Neuronal stem cell (in vitro differentiated cells): Measurements from ENCODE around the gene CNN2. TPM values are rescaled to one million over a fixed set of nuclear protein-coding genes. Genes with fewer than 3 reads are reported as not detected.
A peak's percentile ranks its signal among the peaks of the same experiment; 100 is the strongest.

Experiments
- DNase-seq: peaks from one replicate; pipeline ENCODE4 v3.0.0-alpha.2; 2013; ENCODE audit warnings: low spot score
- H2AFZ ChIP-seq: one replicate; pipeline ENCODE4 v1.6.1; 2013; ENCODE audit warnings: mild to moderate bottlenecking, low read length, inconsistent platforms
- H2AK5ac ChIP-seq: 2 replicates; pipeline ENCODE4 v1.6.1; 2013; ENCODE audit warnings: low read depth, mild to moderate bottlenecking, inconsistent platforms, low read length, moderate library complexity, mixed read lengths
- H2BK120ac ChIP-seq: 2 replicates; pipeline ENCODE4 v1.6.1; 2013; ENCODE audit warnings: low read depth, mild to moderate bottlenecking, inconsistent platforms, low read length, moderate library complexity, mixed read lengths
- H2BK12ac ChIP-seq: one replicate; pipeline ENCODE4 v1.6.1; 2013; ENCODE audit warnings: low read length, inconsistent platforms
- H2BK15ac ChIP-seq: 2 replicates; pipeline ENCODE4 v1.6.1; 2013; ENCODE audit warnings: mild to moderate bottlenecking, low read length, inconsistent platforms, mixed read lengths
- H2BK5ac ChIP-seq: one replicate; pipeline ENCODE4 v1.6.1; 2013; ENCODE audit warnings: inconsistent platforms, mild to moderate bottlenecking, low read length, moderate library complexity
- H3K14ac ChIP-seq: one replicate; pipeline ENCODE4 v1.6.1; 2013; ENCODE audit warnings: low read length, inconsistent platforms
- H3K18ac ChIP-seq: 2 replicates; pipeline ENCODE4 v1.6.1; 2013; ENCODE audit warnings: low read length, inconsistent platforms
- H3K23ac ChIP-seq: 2 replicates; pipeline ENCODE4 v1.6.1; 2013; ENCODE audit warnings: low read depth, mild to moderate bottlenecking, mixed read lengths, low read length, inconsistent platforms; ENCODE audit not compliant: poor library complexity
- H3K27ac ChIP-seq: replicated peaks from 3 replicates; pipeline ENCODE4 v1.5.1; 2013; ENCODE audit warnings: low read length, inconsistent platforms
- H3K27me3 ChIP-seq, 3 experiments: 2 replicates each; pipeline ENCODE4 v1.6.1; 2013; ENCODE audit warnings: low read length in 3 of 3, mild to moderate bottlenecking in 2 of 3, inconsistent platforms in 1 of 3, low read depth in 1 of 3, mixed read lengths in 1 of 3, moderate library complexity in 1 of 3; ENCODE audit not compliant: control insufficient read depth in 3 of 3, insufficient read depth in 3 of 3
- H3K36me3 ChIP-seq, 2 donors: replicated peaks in 1 of 2; 2 replicates each; pipeline ENCODE4 v1.6.1; 2013; ENCODE audit warnings: low read length in 2 of 2; ENCODE audit not compliant: control insufficient read depth in 2 of 2, insufficient read depth in 2 of 2
- H3K4ac ChIP-seq: 2 replicates; pipeline ENCODE4 v1.6.1; 2013; ENCODE audit warnings: inconsistent platforms, mild to moderate bottlenecking, low read length, moderate library complexity
- H3K4me1 ChIP-seq, 2 donors: 1 replicate in 1 of 2; 2 replicates in 1 of 2; pipeline ENCODE4 v1.6.1; 2013; ENCODE audit warnings: low read length in 2 of 2, low read depth in 1 of 2; ENCODE audit not compliant: control insufficient read depth in 2 of 2, insufficient read depth in 1 of 2
- H3K4me2 ChIP-seq: one replicate; pipeline ENCODE4 v1.6.1; 2013; ENCODE audit warnings: mild to moderate bottlenecking, low read length, inconsistent platforms; ENCODE audit not compliant: insufficient read depth, poor library complexity, severe bottlenecking
- H3K4me3 ChIP-seq, 2 donors: 2 replicates each; pipeline ENCODE4 v1.5.1; 2013; ENCODE audit warnings: low read length in 2 of 2, mild to moderate bottlenecking in 2 of 2, inconsistent platforms in 1 of 2, moderate library complexity in 1 of 2
- H3K79me1 ChIP-seq: one replicate; pipeline ENCODE4 v1.6.1; 2013; ENCODE audit warnings: low read depth, mild to moderate bottlenecking, inconsistent platforms, low read length, moderate library complexity
- H3K9ac ChIP-seq: one replicate; pipeline ENCODE4 v1.6.1; 2013; ENCODE audit warnings: mild to moderate bottlenecking, low read depth, low read length, inconsistent platforms; ENCODE audit not compliant: poor library complexity
- H3K9me3 ChIP-seq, 2 donors: replicated peaks in 1 of 2; 2 replicates each; pipeline versions ENCODE3 to v1.6.1; 2013; ENCODE audit warnings: low read length in 2 of 2, mild to moderate bottlenecking in 2 of 2, inconsistent platforms in 1 of 2, low read depth in 1 of 2, mixed read lengths in 1 of 2, moderate library complexity in 1 of 2; ENCODE audit not compliant: control insufficient read depth in 2 of 2, insufficient read depth in 1 of 2
- H4K8ac ChIP-seq: one replicate; pipeline ENCODE4 v1.6.1; 2013; ENCODE audit warnings: low read depth, mild to moderate bottlenecking, inconsistent platforms, low read length, moderate library complexity
- H4K91ac ChIP-seq: one replicate; pipeline ENCODE4 v1.6.1; 2013; ENCODE audit warnings: low read length, low read depth, mild to moderate bottlenecking, inconsistent platforms; ENCODE audit not compliant: poor library complexity
- WGBS, 2 donors: extraction: QIAGEN DNeasy Blood & Tissue Kit; methylation state at CpG; one replicate each; pipeline ENCODE4 v1.1.7; 2013; ENCODE audit warnings: missing lambda C conversion rate in 2 of 2, mixed read lengths in 1 of 2; ENCODE audit not compliant: insufficient read length in 2 of 2, insufficient replicate concordance in 1 of 2; ENCODE audit errors: extremely low coverage in 2 of 2; 5-methylcytosine and 5-hydroxymethylcytosine counted together
- polyA plus RNA-seq, 2 experiments: library from polyadenylated mRNA; stranded (reverse); fragments of 200-250 nt; gene quantifications; one replicate each; pipeline ENCODE4 v1.2.3, GENCODE V29; 2013

CNN2 gene
- polyA plus RNA-seq (2013, experiment 1 of 2), result 235 TPM
- 243 TPM for polyA plus RNA-seq (2013, experiment 2 of 2)

GRCh38 chr19:1025960-1026782 is at the start of gene CNN2:
Gene CNN2, plus strand, starts transcription at chr19:1026608. Its CDS starts 54 bp downstream, at chr19:1026662.
- peak; percentile 83 for DNase-seq

GRCh38 chr19:977058-977464 is 49.3 kb upstream of the CNN2 start:
- Histone ChIP-seq H2BK12ac (no peak overlapping the region), H3K9ac (no peak overlapping the region), H2BK5ac (peak overlapping the region; percentile 75), H3K9me3 (peaks cover 0 to 3% of the 10 kb centered on the region in 2 donors), H3K79me1 (peaks cover 1% of the 10 kb centered on the region), H3K14ac (no peak overlapping the region), H3K27me3 (no peaks in the 10 kb centered on the region), H2AFZ (no peak overlapping the region), H2BK15ac (no peak overlapping the region), H3K4ac (no peak overlapping the region), H3K18ac (peak overlapping the region; percentile 17), H2BK120ac (no peak overlapping the region), H2AK5ac (no peak overlapping the region), H3K4me3 (no peak overlapping the region), H3K27ac (no peak overlapping the region), H4K8ac (no peak overlapping the region), H3K4me1 (peaks cover 15% of the 10 kb centered on the region in 2 donors), H3K4me2 (peak overlapping the region; percentile 3), H3K36me3 (peaks cover 2 to 15% of the 10 kb centered on the region in 2 donors), H3K23ac (peak overlapping the region; percentile 31), H4K91ac (peak overlapping the region; percentile 30)
- no peak for DNase-seq
- whole genome bisulfite sequencing, 2 donors, result no CpG with 5 or more reads among the region's 24 CpGs

More at GRCh38 chr19:1025960-1026782, at the start of gene CNN2:
- no peaks in the 10 kb centered on the region for H3K9me3 ChIP-seq
- H3K27ac ChIP-seq, result peak within 1 kb of the TSS; percentile 93
- peaks cover 10% of the 10 kb centered on the region for H3K79me1 ChIP-seq
- peak within 1 kb of the TSS; percentile 85 for H2BK15ac ChIP-seq
- H4K8ac ChIP-seq, result peak within 1 kb of the TSS; percentile 43
- peak within 1 kb of the TSS; percentile 81 for H3K4me2 ChIP-seq
- H2BK5ac ChIP-seq, result peak within 1 kb of the TSS; percentile 4
- H3K4me1 ChIP-seq, result peaks cover 5 to 11% of the 10 kb centered on the region in 2 donors
- H3K18ac ChIP-seq, result peak within 1 kb of the TSS; percentile 97
- H3K9ac ChIP-seq, result peak within 1 kb of the TSS; percentile 88
- H2AFZ ChIP-seq, result peak within 1 kb of the TSS; percentile 95
- peak within 1 kb of the TSS; percentile 63 for H3K14ac ChIP-seq
- H4K91ac ChIP-seq, result no peak within 1 kb of the TSS
- peak within 1 kb of the TSS; percentile 96 for H2AK5ac ChIP-seq
- H3K23ac ChIP-seq, result peak within 1 kb of the TSS; percentile 75
- H3K36me3 ChIP-seq, result peaks cover 7 to 14% of the 10 kb centered on the region in 2 donors
- peak within 1 kb of the TSS; percentile 97 for H2BK12ac ChIP-seq
- no peak within 1 kb of the TSS for H3K4ac ChIP-seq
- no CpG with 5 or more reads among the region's 63 CpGs for WGBS, 2 donors
- peak within 1 kb of the TSS; percentile 99 for H2BK120ac ChIP-seq
- no peaks in the 10 kb centered on the region for H3K27me3 ChIP-seq
- peak within 1 kb of the TSS; percentile 97 to 99 for H3K4me3 ChIP-seq

GRCh38 chr19:979318-979741 is 47.1 kb upstream of the CNN2 start:
- Histone ChIP-seq H3K36me3 (peaks cover 0 to 3% of the 10 kb centered on the region in 2 donors), H3K18ac (peak overlapping the region; percentile 33), H3K9me3 (no peaks in the 10 kb centered on the region), H2BK15ac (no peak overlapping the region), H3K23ac (peak overlapping the region; percentile 11), H3K9ac (peak overlapping the region; percentile 56), H3K4ac (peak overlapping the region; percentile 8), H3K14ac (peak overlapping the region; percentile 56), H3K4me3 (no peak overlapping the region), H4K91ac (no peak overlapping the region), H2BK5ac (no peak overlapping the region), H3K27me3 (no peaks in the 10 kb centered on the region), H3K4me1 (peaks cover 16 to 20% of the 10 kb centered on the region in 2 donors), H4K8ac (no peak overlapping the region), H2AFZ (peak overlapping the region; percentile 45), H2BK12ac (peak overlapping the region; percentile 48), H3K79me1 (peaks cover 3% of the 10 kb centered on the region), H3K4me2 (no peak overlapping the region), H2AK5ac (peak overlapping the region; percentile 72), H2BK120ac (peak overlapping the region; percentile 44), H3K27ac (peak overlapping the region; percentile 67)
- no peak for DNase-seq
- no CpG with 5 or more reads among the region's 19 CpGs for WGBS, 2 donors
